ENCODE measurements around the gene KAZN. TPM values are rescaled to one million over a fixed set of nuclear protein-coding genes. Genes with fewer than 3 reads are reported as not detected.

The KAZN gene
- total RNA-seq, 1 donor from 2014 or later, result 0.51 TPM

DNA sequence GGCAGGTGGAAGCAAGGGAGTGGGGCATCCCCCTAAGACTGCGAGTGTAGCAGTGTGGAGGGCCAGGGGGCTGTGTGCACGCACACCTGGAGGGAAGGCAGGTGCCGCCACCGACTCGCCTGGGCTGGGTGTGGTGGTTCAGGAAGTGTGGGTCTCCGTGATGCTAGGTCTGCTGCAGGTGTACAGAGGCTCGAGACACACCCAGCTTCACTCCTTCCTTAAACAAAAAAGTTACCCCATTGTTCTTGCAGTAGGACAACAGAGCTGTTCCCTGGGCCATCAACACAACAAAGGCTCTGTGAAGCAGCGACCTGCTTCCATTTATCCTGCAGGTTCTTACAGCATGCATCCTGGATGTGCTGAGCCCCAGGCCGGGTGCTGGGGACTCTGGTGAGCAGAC is 454.7 kb downstream of the KAZN start:
- no peak for DNase-seq (ENCODE audit: low read depth in 2 of 2)

DNA sequence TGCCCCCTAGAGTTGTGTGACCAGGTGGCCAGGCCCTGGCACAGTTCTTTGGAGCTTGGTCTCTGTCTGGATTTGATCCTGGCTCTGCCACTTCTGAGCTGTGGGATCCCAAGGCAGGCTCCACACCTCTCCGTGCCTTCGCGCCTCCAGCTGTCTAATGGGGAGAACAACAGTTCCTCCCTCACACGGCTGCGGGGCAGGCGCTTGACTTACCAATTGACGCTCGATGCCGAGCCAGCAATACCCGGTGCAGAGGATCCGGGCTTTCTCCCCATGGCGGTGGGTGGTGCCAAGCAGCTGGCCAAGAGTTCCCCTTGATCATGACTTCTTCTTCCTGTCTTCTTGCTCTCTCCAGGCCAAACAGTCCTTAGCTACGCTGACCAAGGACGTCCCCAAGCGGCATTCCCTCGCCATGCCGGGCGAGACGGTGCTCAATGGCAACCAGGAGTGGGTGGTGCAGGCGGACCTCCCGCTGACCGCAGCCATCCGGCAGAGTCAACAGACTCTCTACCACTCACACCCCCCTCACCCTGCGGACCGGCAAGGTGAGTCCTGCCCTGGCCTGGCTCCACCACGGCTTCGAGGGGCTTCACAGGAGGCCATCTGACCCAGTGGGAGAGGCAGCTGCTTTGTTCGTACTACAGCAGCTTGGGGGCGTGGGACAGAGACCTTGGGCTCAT is 457.4 kb downstream of the KAZN start:
- no peak for DNase-seq (ENCODE audit: low read depth in 2 of 2)

DNA sequence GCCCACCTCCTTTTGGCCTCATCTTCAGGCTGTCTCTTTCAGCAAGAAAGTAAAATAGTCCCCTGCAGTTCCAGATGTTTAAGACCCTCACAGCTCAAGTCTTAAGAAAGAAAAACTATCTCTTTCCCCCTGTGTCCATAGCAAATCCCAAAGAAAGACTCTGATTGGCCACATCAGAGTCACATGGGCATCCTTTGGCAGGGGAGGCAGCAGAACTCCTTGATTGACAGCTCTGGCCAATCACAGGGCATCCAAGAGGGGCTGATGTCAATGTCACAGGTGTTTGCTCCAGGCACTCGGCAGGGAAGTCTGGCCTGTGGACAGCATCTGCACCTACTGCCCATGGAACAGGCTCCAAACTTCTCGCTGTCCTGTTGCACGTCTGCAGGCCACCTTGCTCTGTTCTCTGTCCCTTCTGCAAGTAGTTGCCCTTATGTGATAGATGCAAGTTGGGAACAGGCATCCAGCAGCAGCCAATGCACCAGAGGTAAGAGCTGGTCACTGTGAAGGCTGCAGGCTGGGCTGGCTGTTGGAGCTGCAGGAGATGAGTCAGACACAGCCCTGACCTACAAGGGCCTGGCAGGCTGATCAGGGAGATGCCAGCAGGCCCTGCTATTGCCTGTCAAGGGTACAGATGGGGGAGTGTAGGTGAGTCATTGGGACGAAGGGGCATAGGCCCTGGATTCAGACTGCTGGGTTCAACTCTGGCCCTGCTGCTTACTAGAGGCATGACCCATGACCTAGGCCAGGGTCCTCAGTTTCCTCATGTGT is 458.2 kb downstream of the KAZN start:
- no peak for DNase-seq (ENCODE audit: low read depth in 2 of 2)

DNA sequence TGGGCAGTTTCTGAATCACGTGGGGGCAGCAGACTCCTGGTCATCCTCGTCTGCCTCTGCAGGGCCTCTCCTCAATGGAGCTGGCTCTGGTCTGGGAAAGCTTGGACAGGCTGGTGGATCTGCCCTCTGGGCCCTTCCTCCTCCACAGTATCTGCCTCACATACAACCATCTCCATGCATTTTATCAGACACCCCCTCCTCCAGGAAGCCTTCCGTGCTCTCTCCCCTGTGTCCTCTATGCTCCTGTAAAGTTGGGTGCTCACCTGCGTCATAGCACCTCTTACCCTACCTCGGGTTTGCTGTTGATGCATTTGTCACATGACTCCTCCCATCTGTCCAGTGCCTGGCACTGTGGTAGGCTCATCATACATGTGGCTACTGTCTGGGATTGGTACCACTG is 459.3 kb downstream of the KAZN start:
- DNase-seq (ENCODE audit: low read depth in 2 of 2), result no peak

DNA sequence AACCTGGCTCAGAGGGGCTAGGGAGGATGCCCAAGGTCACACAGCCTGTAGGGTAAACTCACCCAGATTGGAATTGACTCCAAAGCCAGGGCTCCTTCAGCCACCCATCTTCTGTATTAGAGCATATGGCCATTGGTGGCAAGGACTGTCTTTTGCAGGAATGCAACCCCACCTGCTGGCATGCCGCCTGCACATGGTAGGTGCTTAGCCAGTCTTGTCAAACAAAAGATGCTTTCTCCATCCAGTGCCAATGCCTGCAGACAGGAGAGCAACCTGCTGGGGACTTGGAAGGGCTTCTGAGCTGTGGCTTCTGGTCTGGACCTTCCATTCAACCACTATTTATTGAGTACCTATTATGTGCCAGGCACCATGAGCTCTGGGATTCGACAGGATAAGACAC is 459.8 kb downstream of the KAZN start:
- no peak for DNase-seq (ENCODE audit: low read depth in 2 of 2)

DNA sequence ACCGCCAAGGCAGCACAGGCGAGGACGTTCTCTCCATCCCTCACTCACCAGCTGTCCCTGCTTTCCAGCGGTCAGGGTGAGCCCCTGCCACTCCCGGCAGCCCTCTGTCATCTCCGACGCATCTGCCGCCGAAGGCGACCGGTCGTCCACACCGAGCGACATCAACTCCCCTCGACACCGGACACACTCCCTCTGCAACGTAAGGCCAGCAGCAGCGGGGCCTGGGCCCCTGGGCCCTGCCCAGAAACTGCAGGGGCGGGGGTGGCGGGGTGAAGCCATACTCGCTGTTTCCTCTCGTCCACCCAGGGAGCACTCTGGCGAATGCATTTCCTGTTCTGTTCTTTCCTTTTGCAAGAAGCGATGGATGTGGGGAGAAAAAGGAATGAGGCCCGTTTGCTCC is 461.6 kb downstream of the KAZN start:
- no peak for DNase-seq (ENCODE audit: low read depth in 2 of 2)

DNA sequence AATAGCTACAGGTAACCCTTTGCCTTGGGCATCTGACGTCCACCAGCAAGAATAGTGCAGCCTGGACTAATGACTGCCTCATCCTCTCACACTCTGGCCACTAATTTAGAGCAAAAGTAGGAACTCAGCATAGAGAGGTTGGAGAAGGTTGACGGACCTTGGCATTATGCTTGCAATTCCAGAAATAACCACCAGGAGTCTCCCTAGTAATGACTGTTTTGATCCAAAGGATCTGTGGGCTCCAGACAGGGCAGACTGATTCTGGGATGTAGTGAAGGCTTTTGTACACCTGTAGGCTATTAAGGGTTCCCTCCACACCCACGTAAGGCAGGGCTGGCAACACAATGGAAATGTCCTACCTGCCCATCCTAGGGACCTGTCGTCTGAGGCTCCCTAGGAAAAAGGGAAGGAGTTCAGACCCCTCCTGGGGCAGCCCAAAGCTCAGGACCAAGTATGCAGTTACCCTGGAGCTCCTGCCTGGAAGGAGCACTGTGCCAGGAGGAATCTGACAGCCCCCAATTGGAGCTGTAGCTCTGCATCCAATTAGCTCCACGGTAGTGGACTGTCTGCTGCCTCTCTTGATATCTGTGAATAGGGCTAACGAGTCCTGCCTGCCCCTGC is 464.1 kb downstream of the KAZN start:
- DNase-seq (ENCODE audit: low read depth in 2 of 2), result no peak

DNA sequence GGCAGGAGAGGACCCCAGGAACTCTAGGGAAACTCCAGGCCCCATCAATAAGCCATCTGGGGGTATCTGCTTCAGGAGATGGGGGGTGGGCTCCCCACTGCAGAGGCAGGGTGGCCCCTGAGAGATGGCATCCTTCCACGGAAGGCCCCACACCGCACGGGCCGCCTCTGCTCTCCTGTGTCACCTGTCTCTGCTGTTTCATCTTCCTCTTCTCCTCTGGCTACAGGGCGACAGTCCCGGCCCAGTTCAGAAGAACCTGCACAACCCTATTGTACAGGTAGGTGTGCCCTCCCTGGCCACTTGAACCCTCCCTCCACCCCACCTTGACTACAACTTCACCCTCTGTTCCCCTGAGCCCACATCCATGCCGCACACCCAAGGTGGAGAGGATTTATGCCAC is 464.9 kb downstream of the KAZN start:
- no peak for DNase-seq (ENCODE audit: low read depth in 2 of 2)

DNA sequence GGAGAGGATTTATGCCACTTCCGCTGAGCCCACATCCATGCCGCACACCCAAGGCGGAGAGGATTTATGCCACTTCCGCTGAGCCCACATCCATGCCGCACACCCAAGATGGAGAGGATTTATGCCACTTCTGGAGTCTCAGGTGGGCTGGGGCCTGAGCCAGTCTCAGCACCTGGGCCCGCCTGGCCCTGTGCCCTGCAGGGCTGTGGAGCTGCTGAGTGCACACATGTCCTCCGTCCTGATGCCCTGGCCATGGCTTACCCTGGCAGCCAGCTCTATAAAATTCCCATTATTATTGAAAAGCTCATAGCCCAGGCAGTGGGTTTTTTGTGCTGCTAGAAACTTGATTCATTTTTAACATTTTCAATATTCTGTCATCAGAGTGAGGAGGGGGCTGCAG is 465.3 kb downstream of the KAZN start:
- DNase-seq (ENCODE audit: low read depth in 2 of 2), result no peak

DNA sequence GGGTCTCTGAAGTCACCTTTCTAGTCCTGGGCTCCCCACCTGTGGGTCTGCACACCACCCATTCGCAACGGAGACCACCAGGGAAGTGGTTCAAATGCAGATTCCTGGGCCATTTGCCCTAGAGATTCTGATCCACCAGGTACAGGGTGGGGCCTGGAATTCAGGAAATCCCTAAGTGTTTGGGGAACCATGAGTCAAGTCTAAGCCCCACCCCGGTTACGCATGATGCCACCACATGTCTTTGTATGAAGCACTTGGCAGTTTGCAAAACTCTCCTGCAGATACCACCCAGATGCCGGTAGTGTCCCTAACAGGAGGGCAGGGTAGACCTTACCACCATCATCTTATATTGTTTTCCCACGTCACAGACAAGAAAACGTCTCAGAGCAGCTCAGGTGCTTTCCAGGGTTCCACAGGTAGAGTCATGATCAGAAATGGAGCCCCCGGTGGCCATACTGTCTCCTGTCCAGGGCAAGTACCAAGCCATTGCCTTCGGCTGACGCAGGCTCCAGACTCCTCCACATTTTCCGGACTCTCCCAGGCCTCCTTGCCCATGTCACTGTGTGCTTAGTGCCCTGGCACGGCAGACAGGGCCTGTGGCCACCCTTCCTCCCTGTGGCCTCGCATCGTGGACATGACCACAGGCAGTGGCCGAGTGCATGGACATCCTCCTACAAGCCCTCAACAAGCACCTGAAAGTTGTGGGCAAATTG is 465.9 kb downstream of the KAZN start:
- no peak for DNase-seq (ENCODE audit: low read depth in 2 of 2)

DNA sequence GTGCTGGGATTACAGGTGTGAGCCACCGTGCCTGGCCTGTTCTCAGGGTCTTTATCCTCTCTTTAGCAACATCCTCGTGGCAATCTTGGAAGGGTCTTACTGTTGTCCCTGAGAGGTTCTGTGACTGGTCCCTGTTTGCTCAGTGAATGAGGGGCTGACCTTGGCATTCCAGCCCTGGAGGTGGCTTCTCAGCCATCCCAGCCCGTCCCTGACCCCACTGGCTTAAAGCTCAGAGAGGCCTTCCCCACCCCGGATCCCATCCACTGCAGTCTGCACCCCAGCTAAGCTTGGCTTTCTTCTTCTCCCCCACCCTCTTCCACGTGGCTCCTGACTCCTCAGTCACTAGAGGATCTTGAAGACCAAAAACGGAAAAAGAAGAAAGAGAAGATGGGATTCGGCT is 466.8 kb downstream of the KAZN start:
- DNase-seq (ENCODE audit: low read depth in 2 of 2), result no peak

DNA sequence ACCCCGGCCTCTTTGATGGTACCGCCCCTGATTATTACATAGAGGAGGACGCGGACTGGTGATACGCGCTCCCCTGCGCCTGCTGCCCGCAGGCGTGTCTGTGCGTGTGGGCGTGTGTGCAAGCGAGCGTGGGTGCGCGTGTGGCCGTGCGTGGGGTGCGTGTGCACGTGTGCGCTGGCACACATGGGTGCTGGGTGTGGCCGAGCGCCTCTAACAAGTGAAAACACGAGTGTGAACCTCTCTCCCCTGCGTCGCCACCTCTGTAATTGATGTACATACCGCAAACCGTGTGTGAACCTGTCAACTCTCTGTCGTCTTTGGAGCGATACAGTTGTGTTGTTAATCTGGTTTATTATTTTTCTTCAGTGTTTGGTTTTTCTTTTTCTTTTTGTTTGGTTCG is 467.3 kb downstream of the KAZN start:
- no peak for DNase-seq (ENCODE audit: low read depth in 2 of 2)

DNA sequence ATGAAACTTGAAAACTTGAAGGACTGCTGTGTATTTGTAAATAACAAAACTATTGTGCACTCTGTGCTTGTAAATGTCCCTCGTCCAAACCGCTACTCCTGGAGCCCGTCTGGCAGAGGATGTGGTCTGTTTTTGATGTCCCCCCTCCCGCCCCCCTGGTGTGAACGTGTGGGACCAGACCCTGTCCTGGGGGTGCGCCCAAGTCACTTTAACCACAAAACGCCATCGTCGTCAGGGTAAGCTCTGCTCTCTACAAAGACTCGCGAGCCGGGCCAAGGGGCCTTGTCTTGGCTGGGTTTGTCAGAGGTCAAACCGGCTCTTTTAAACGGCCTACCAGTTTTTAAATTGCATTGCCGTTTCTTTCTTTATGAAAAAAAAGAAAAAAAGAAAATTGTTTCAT is 467.7 kb downstream of the KAZN start:
- DNase-seq (ENCODE audit: low read depth in 2 of 2), result no peak

DNA sequence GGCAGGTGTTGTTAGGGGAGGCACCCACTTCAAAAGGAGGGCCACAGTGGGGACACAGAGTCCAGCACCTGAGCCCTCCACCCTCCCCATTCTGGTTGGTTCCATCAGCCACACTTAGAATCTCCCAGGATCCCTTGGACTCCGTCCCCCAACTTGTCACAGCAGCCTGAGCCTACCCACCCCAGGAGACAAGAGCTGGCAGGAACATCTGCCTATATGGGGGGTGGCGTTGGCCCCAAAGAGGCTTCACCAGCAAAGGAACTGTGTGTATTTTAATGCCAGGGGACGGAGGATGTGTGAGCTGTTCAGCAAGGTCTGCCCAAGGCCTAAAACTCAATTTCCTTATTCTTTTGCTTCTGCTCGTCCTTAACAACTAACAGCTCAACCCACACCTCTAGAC is 468.7 kb downstream of the KAZN start:
- DNase-seq (ENCODE audit: low read depth in 2 of 2), result no peak

DNA sequence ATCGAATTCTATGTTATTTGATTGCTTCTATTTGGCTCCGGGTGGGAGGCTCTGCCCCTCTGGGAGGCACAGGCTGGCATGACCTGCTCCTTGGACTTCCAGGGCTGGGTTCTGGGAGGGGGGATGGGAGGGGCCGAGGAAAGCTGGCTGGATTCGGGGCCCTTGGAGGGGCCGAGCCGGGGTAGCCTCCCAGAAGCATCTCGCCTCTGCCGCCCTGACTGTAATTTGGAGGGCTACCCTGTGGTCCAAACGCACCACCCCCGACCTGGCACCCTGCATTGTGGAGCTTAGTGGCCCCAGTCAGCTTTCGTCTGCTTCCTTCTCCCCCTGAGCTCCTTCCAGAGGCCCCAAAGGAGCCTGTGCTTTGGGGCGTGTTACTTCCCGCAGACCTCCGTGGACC is 469.7 kb downstream of the KAZN start:
- no peak for DNase-seq (ENCODE audit: low read depth in 2 of 2)

DNA sequence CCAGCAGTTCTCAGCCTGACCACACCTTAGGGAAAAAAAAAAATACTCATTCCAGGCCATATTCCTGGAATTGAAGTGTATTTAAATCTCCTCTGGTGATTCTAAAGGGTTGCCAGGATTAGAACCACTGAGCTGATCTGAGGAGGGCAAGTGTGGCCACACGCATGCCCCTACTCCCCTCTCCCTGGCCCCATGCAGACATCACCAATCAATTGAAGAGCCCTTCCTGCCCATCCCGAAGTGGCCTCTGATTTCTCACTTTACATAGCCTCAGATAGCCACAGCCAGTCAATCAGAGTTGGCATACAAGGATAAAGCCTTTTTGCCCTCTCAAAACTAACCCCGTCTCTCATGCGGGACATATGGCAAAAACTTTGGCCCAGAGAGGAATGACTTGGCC is 470.5 kb downstream of the KAZN start:
- no peak for DNase-seq (ENCODE audit: low read depth in 2 of 2)

DNA sequence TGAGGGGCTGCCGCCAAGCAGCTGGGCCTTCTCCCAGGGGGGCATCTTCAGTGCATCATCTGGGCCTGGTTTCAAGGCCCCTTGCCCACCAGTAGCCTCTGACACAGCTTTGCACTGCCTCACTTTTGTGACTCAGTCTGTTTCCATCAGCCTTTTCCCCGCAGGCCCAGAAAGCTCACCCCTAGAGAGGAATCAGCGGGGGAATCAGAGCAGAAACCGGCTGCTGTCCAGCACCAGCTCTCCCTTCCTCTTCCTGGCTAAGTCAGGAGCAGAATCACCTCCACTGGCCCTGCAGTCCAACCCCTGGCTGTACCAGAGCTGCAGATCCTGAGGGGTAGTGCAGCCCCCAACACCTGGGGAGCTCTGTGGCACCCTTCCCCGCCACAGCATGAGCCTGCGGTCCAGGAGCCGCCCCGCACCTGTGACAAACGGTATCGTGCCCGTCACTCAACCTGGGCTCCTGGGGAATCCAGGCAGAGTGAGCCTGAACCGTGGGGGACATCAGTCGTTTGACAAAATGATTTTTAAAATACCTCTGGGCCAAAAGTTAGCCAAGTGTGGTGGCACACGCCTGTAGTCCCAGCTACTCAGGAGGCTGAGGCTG is 471.8 kb downstream of the KAZN start:
- no peak for DNase-seq (ENCODE audit: low read depth in 2 of 2)

DNA sequence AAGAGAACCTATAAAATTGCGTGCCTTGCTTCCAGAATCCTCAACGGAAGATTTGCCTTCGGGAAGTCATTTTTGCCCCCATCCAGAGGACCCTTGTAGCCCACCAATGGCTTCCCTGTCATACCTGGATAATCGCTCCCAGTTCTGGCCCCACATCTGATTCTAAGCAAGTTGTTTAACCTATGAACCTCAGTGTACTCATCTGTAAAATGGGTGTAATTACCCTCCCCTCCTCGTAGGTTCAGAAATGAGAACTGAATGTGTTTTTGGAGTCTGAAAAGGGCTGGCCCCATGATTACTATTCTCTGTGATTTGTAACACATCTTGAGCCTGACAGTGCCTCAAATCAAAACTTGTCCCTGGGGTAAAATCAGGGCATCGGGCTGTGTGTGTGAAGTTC is 473.5 kb downstream of the KAZN start:
- DNase-seq (ENCODE audit: low read depth in 2 of 2), result no peak

DNA sequence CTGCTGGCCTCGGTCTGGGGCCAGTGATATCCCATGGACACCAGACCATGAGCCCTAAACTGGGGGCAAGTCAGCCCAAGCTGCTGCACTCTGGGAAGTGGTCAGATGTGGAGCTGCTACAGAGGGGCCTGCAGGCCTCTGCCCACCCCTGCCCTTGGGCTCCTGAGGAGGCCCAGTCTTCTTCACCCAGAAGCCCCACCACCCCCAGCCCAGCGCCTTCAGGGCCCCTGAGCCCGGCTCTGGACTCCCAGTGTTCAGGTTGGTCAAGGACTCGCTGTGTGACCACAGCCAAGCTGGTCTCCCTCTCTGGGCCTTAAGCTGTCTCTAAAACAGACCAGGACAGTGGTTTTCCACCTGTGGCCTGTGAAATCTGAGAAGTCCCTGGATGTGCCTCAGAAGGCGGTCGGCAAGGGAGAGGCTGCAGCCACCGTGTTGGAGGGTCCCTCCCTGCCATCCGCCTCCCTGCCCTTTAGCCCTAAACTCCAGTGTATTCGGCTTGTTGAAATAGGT is 475.4 kb downstream of the KAZN start:
- no peak for DNase-seq (ENCODE audit: low read depth in 2 of 2)

DNA sequence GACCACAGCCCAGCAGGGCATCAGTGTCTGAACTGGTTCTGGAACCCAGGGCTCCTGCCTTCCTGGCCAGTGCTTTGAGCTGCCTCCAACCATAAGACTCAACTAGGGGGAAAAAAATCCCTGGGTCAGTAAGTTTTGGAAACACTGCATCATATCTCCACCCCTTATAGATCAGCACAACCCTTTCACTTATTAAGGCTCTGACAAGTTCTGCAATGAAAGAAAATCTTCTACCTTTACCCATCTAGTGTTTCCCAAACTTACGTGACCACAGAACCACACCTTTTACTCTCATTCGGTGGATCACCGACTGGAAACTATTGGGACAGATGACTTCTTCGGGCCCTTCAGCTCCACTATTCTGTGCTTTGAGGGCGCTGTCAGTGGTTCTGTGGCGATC is 476.7 kb downstream of the KAZN start:
- no peak for DNase-seq (ENCODE audit: low read depth in 2 of 2)

DNA sequence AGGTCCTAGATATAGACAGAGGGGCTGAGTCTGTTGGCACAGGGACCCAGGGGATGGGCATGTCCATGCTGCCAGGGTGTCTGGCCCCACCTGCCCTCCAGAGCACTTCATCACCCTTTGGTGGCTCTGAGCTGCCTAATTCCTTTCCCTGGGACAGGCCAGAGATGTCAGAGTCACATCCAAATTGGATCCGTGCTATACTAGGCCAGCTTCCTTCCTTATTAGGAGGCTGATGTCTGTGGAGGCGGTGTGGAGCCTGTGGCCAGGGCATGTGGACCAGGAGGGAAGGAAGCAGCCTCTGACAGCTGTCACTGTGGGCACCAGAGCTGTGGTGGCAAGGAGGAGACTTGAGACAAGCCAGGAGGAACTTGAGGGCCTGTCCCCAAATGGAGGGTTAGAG is 477.3 kb downstream of the KAZN start:
- no peak for DNase-seq (ENCODE audit: low read depth in 2 of 2)

DNA sequence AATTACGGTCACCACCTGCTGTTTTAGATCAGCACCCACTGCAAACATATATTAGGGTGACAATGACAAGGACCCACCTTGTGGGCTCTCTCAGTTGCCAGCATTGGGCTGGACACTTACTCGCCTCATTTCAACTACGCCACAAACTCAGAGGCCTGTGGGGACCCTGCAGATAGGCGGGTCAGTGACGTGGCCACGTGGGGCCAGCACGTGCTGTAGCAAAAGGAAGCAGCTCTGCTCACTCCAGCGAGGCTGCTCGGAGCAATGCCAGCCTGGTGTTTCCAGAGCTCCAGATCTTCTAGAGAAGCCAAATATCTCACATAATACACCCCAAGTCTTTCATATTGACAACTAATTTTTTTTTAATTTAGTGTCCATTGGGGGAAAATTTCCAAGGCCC is 478.3 kb downstream of the KAZN start:
- DNase-seq (ENCODE audit: low read depth in 2 of 2), result no peak
